SH-SY5Y (cell line): ENCODE measurements around the gene RPS6KA3.

Experiments
- GATA2 ChIP-seq: IDR thresholded peaks from 2 replicates; pipeline ENCODE4 v1.6.1; 2011; ENCODE audit warnings: mild to moderate bottlenecking, low read depth, low read length
- GATA3 ChIP-seq: IDR thresholded peaks from 2 replicates; pipeline ENCODE4 v1.6.1; 2011; ENCODE audit warnings: low read depth, mild to moderate bottlenecking, low read length, moderate library complexity

- TF ChIP-seq GATA2 (no peak), GATA3 (no peak)
Observed at GRCh38 chrX:20309806-20310205, 43.1 kb upstream of the RPS6KA3 start.
